Ovary (tissue), 9 donors: ENCODE data around the gene ACAN. TPM values are rescaled to one million over a fixed set of nuclear protein-coding genes. Genes with fewer than 3 reads are reported as not detected.
A peak's percentile ranks its signal among the peaks of the same experiment; 100 is the strongest.

Source experiments
- DNase-seq, 5 donors: peaks; one replicate each; pipeline ENCODE4 v3.0.0-alpha.2; 2019 to 2020
- H3K27ac ChIP-seq, 2 donors: fragments of 200-600 bp; one replicate each; pipeline versions ENCODE4 v1.5.1 to v1.8.0; 2019 to 2022
- H3K27me3 ChIP-seq: fragments of 200-600 bp; one replicate; pipeline ENCODE4 v1.8.0; 2022
- H3K36me3 ChIP-seq: fragments of 200-600 bp; sonication (generic); one replicate; pipeline ENCODE4 v1.5.1; 2019
- H3K4me1 ChIP-seq: one replicate; pipeline ENCODE4 v1.8.1; 2013; ENCODE audit warnings: mild to moderate bottlenecking, moderate library complexity; ENCODE audit not compliant: insufficient read depth
- H3K4me3 ChIP-seq: fragments of 200-600 bp; sonication (generic); one replicate; pipeline ENCODE4 v1.5.1; 2017
- H3K9me3 ChIP-seq, 2 donors: fragments of 200-600 bp in 1 of 2; sonication (generic) in 1 of 2; one replicate each; pipeline versions ENCODE4 v1.5.1 to v1.8.1; 2013 to 2019; ENCODE audit warnings: mild to moderate bottlenecking in 1 of 2, moderate library complexity in 1 of 2
- EP300 ChIP-seq: sonication (generic); formaldehyde crosslinking; IDR thresholded peaks from one replicate; pipeline ENCODE4 v1.6.1; 2017; ENCODE audit warnings: antibody characterized with exemption
- POLR2A ChIP-seq: fragments of 450-650 bp; IDR thresholded peaks from one replicate; pipeline ENCODE4 v1.6.1; 2017; ENCODE audit warnings: antibody characterized with exemption, mild to moderate bottlenecking, moderate library complexity
- WGBS, 3 donors: extraction: QIAGEN DNeasy Blood & Tissue Kit in 1 of 3; methylation state at CpG; one replicate each; pipeline versions ENCODE4 v1.1.5 to v1.1.7; 2013 to 2017; 5-methylcytosine and 5-hydroxymethylcytosine counted together
- intact Hi-C, 4 donors: fragments of 100-400 bp; cut with DNase I; formaldehyde crosslinking; loops; one replicate each; pipeline versions ENCODE4 v1.11.0 to v1.15.1; 2022 to 2023
- polyA plus RNA-seq, 2 donors: library from polyadenylated mRNA; stranded (reverse); fragments of 200-250 nt in 1 of 2; fragments of 350-450 nt in 1 of 2; fragmentation: Illumina TruSeq in 1 of 2; extraction: RNeasy Lipid Tissue Mini Kit (QIAGEN cat#74804) in 1 of 2; gene quantifications; one replicate each; pipeline ENCODE4 v1.2.3, GENCODE V29; 2013 to 2014
- total RNA-seq, 7 donors: library from RNA; depleted of rRNA in 2 of 7; stranded (reverse); fragments of >200 nt in 2 of 7; fragmentation: NEBNext Ultra II Directional in 3 of 7; extraction: Animal tissue kit (Norgen Biotek cat#: 25700) in 3 of 7; gene quantifications; one replicate each; pipeline versions ENCODE4 v1.1.0 to v1.2.4, GENCODE V29; 2016 to 2023
- TF ChIP-seq, protein P1 (sequence below), 3 donors: fragments of 450-650 bp in 2 of 3; fragments of 200-600 bp in 1 of 3; IDR thresholded peaks; one replicate each; pipeline versions ENCODE4 v1.5.1 to v1.8.0; 2016 to 2022; ENCODE audit warnings: antibody characterized with exemption in 3 of 3, mild to moderate bottlenecking in 1 of 3
- donor health status: DM: no; HTN: no; CAD: no; lungs with moderate emphysema.
- donor health status: DM: no; HTN: no; CAD: no.
- donor health status: Bipolar disorder and iron deficiency.
- donor health status: DM: yes; HTN: yes; CAD: no.
- donor health status: DM: no; HTN: no; CAD: no.
- donor health status: DM: yes; HTN: yes; CAD: no.

Gene ACAN
- total and polyA plus RNA-seq, 9 donors = 0.11 to 5.1 (median 0.54) TPM; not detected in 1

- no peaks in the 10 kb centered on the region for H3K27me3 ChIP-seq
- TF ChIP-seq EP300 = no peak
- TF ChIP-seq, protein P1, sequence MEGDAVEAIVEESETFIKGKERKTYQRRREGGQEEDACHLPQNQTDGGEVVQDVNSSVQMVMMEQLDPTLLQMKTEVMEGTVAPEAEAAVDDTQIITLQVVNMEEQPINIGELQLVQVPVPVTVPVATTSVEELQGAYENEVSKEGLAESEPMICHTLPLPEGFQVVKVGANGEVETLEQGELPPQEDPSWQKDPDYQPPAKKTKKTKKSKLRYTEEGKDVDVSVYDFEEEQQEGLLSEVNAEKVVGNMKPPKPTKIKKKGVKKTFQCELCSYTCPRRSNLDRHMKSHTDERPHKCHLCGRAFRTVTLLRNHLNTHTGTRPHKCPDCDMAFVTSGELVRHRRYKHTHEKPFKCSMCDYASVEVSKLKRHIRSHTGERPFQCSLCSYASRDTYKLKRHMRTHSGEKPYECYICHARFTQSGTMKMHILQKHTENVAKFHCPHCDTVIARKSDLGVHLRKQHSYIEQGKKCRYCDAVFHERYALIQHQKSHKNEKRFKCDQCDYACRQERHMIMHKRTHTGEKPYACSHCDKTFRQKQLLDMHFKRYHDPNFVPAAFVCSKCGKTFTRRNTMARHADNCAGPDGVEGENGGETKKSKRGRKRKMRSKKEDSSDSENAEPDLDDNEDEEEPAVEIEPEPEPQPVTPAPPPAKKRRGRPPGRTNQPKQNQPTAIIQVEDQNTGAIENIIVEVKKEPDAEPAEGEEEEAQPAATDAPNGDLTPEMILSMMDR (IDR thresholded peaks at IDR 0.05) = peak; percentile 83 to 95 (median 87)
- H3K9me3 ChIP-seq = no peaks in the 10 kb centered on the region
- WGBS, 3 donors = 22 to 27% (median 25%) methylated on average over 10 of the region's 10 CpGs
- no peak overlapping the region for H3K27ac ChIP-seq
- no peaks in the 10 kb centered on the region for H3K4me1 ChIP-seq
- no peak overlapping the region for H3K4me3 ChIP-seq
- DNase-seq = peak; percentile 63 to 84 (median 81)
- H3K36me3 ChIP-seq = no peaks in the 10 kb centered on the region
- intact Hi-C loops = loop anchor here (2.0 to 10.0 kb wide), 7 partner anchors 98 to 420 kb away; no protein-coding TSS in a partner anchor
Observed at GRCh38 chr15:88904624-88905327, 101.5 kb downstream of the ACAN start.

GRCh38 chr15:88905576-88905975 is 102.3 kb downstream of the ACAN start:
- H3K4me3 ChIP-seq = no peak overlapping the region
- H3K36me3 ChIP-seq = no peaks in the 10 kb centered on the region
- WGBS, 3 donors = 80 to 85% (median 83%) methylated on average over 11 of the region's 11 CpGs
- no peaks in the 10 kb centered on the region for H3K4me1 ChIP-seq
- no peak overlapping the region for H3K27ac ChIP-seq
- no peak for DNase-seq
- intact Hi-C loops = loop anchor here (2.0 to 10.0 kb wide), 6 partner anchors 109 to 421 kb away; no protein-coding TSS in a partner anchor
- no peaks in the 10 kb centered on the region for H3K27me3 ChIP-seq
- H3K9me3 ChIP-seq = no peaks in the 10 kb centered on the region
- TF ChIP-seq, protein P1 (IDR thresholded peaks at IDR 0.05) = no peak
- TF ChIP-seq EP300 (no peak), POLR2A (no peak)

DNA sequence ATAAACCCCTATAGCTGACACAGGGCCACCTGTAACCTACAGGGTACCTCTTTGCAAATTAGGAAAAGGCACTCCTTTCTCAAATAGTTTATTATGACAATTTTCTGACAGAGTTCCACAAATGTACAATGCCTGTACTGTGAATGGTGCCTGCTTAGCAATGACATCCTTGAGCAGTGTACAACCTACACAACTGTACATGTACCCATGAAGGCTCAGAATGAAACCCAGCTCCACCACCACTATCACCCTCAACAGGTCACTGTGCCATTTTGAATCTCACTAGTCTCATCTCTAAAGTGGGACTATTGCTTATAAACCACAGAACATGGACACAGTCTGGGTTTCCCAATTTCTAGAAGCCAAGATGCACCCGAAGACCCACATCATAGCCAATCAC is 102.9 kb downstream of the ACAN start:
- H3K36me3 ChIP-seq = no peaks in the 10 kb centered on the region
- H3K4me3 ChIP-seq = no peak overlapping the region
- H3K27me3 ChIP-seq = no peaks in the 10 kb centered on the region
- 97 to 100% (median 100%) methylated on average over 1 of the region's 1 CpG for WGBS, 3 donors
- no peak for DNase-seq
- no peak overlapping the region for H3K27ac ChIP-seq
- TF ChIP-seq POLR2A (no peak), EP300 (no peak)
- TF ChIP-seq, protein P1 (IDR thresholded peaks at IDR 0.05) = no peak
- H3K9me3 ChIP-seq = no peaks in the 10 kb centered on the region
- intact Hi-C loops = loop anchor here (5.0 to 10.0 kb wide), 5 partner anchors 109 to 421 kb away; no protein-coding TSS in a partner anchor
- H3K4me1 ChIP-seq = peaks cover under 1% of the 10 kb centered on the region

DNA sequence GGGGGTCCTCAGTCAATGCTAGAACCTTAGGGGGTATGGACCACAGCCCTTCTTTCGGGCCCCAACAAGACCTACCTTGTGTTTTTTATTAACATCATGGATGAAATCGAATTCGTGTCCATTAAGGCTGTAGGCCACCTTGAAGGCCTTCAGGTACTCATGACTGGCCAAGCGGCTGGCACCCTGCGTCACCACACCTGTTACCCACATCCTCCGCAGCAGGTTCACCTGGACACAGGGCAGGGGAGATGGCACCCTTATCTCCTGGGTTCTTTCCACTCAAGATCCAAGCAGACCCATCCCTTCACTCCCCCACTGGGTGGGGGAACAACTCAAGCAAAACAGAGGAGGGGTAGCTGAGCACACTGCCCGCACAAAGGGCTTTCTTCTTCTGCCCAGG is 103.3 kb downstream of the ACAN start:
- no peaks in the 10 kb centered on the region for H3K9me3 ChIP-seq
- H3K36me3 ChIP-seq = no peaks in the 10 kb centered on the region
- 96 to 98% (median 97%) methylated on average over 7 of the region's 7 CpGs for WGBS, 3 donors
- no peak overlapping the region for H3K27ac ChIP-seq
- no peak for TF ChIP-seq EP300
- TF ChIP-seq, protein P1 (IDR thresholded peaks at IDR 0.05) = no peak
- no peak for TF ChIP-seq POLR2A
- intact Hi-C loops = loop anchor here (5.0 to 10.0 kb wide), 5 partner anchors 108 to 422 kb away; no protein-coding TSS in a partner anchor
- H3K4me1 ChIP-seq = peaks cover 2% of the 10 kb centered on the region
- no peak for DNase-seq
- no peak overlapping the region for H3K4me3 ChIP-seq
- no peaks in the 10 kb centered on the region for H3K27me3 ChIP-seq
